Cardiac atrium fibroblast (primary cell): ENCODE data around the gene SAFB2. TPM values are rescaled to one million over a fixed set of nuclear protein-coding genes. Genes with fewer than 3 reads are reported as not detected.

Source experiments
- total RNA-seq: library from RNA; depleted of rRNA; stranded (reverse); fragments of >200 nt; gene quantifications from 2 replicates; pipeline ENCODE4 v1.2.3, GENCODE V29; 2015

Gene SAFB2
- total RNA-seq = 13.2 and 19.0 TPM in 2 replicates

GRCh38 chr19:5622465-5623396, at the start of gene SAFB2, which contains the start of gene SAFB:
SAFB2 (minus strand) TSS chr19:5622776; CDS start chr19:5622715, 61 bp downstream.
SAFB (plus strand) TSS chr19:5623083; CDS start chr19:5623206, 123 bp downstream.

GRCh38 chr19:5567360-5567969, 55.1 kb downstream of the SAFB2 start, which contains the start of gene TINCR:
TINCR (minus strand) TSS chr19:5567953.

Other genes starting within 250 kb of the SAFB2 start
- not detected in 2 replicates for gene ZNRF4, start 167.4 kb downstream of the SAFB2 start, total RNA-seq
- under 0.01 TPM in 1 of 2 replicates, not detected in the other for gene TINCR, start 54.8 kb downstream of the SAFB2 start, total RNA-seq
- 16.6 and 28.2 TPM in 2 replicates for gene SAFB, start 307 bp upstream of the SAFB2 start, total RNA-seq
- 50.9 and 81.3 TPM in 2 replicates for gene MICOS13, start 57.7 kb upstream of the SAFB2 start, total RNA-seq
- 13.1 and 13.9 TPM in 2 replicates for gene HSD11B1L, start 58.3 kb upstream of the SAFB2 start, total RNA-seq
- 711 and 1,265 TPM in 2 replicates for gene RPL36, start 67.5 kb upstream of the SAFB2 start, total RNA-seq
- 92.7 and 95.5 TPM in 2 replicates for gene LONP1, start 97.4 kb upstream of the SAFB2 start, total RNA-seq
- not detected in 2 replicates for gene CATSPERD, start 97.9 kb upstream of the SAFB2 start, total RNA-seq
- 0.36 and 0.49 TPM in 2 replicates for gene PRR22, start 162.0 kb upstream of the SAFB2 start, total RNA-seq
- gene DUS3L, start 168.4 kb upstream of the SAFB2 start, total RNA-seq = 18.6 and 19.3 TPM in 2 replicates
- gene NRTN, start 182.3 kb upstream of the SAFB2 start, total RNA-seq = not detected in 2 replicates
- not detected in 2 replicates for gene FUT6, start 216.9 kb upstream of the SAFB2 start, total RNA-seq
- not detected in 2 replicates for gene FUT3, start 228.7 kb upstream of the SAFB2 start, total RNA-seq
- not detected in 2 replicates for gene FUT5, start 247.8 kb upstream of the SAFB2 start, total RNA-seq